NCI-H146 (cell line): ENCODE data around the gene COX7A1.
A peak's percentile ranks its signal among the peaks of the same experiment; 100 is the strongest.
"Not testable (repeated sequence)": the region's sequence is repeated elsewhere in the genome, so short reads cannot be mapped to it uniquely, and the experiment has no call there.

Experiments
- DNase-seq: peaks from one replicate; lab custom pipeline; 2025; lab: John Stamatoyannopoulos, UW

The COX7A1 gene

GRCh38 chr19:36152352-36153091 lies at the start of gene COX7A1:
COX7A1 (minus strand) TSS chr19:36152447; CDS start chr19:36152407, 40 bp downstream.
- DNase-seq, result no peak

- DNase-seq, result no peak
These were observed 49.4 kb upstream of the COX7A1 start for GRCh38 chr19:36201684-36202083.

DNA sequence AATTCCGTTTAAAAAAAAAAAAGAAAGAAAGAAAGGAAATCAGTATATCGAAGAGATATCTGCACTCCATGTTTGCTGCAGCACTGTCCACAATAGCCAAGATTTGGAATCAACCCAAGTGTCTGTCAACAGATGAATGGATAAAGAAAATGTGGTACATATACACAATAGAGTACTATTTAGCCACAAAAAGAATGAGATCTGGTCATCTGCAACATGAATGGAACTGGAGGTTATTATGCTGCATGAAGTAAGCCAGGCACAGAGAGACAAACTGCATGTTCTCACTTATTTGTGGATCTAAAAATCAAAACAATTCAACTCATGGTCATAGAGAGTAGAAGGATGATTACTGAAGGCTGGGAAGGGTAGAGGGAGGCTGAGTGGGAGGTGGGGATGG lies 45.9 kb upstream of the COX7A1 start:
- no peak for DNase-seq

DNA sequence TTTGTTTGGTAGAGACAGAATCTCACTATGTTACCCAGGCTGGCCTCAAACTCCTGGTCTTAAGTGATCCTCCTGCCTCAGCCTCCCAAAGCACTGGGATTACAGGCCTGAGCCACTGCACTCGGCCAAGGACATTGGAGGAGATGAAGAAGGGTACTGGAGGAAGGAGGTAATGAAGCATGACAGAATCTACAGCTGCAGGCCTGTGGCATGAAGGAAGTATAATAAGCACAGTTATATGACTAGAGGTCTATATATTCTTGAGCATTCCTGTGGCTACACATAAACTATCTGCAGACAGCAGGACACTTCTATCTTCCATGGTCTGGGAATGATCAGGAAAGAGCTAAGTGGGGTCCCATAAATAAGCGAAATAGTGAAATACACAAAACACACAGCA lies 44.0 kb upstream of the COX7A1 start:
- DNase-seq, result no peak

DNA sequence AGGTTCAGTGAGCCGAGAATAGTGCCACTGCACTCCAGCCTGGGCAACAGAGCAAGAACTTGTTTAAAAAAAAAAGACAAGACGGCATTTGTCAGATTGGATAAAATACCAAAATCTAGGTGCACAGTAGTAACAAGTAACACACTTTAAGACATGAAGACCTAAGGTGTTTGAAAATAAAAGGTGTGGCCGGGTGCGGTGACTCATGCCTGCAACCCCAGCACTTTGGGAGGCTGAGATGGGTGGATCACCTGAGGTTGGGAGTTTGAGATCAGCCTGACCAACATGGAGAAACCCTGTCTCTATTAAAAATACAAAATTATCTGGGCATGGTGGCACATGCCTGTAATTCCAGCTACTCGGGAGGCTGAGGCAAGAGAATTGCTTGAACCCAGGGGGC lies 34.5 kb upstream of the COX7A1 start:
- not testable (repeated sequence) for DNase-seq

DNA sequence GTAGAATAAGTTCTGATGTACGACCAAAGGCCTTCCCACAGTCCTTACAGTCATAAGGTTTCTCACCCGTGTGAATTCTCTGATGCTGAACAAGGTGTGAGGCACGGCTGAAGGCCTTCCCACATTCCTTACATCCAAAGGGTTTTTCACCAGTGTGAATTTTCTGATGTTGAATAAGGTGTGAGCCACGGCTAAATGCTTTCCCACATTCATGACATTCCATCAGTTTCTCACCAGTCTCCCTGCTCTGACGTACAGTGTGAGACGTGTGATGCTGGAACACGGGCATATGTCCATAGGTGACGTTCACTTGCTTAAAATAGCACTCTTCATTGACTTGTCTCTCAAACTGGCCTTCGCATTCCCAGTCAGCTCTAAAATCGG lies 31.0 kb upstream of the COX7A1 start:
- no peak for DNase-seq

- DNase-seq, result no peak
These were observed 30.5 kb upstream of the COX7A1 start for GRCh38 chr19:36182612-36183244.

- not testable (repeated sequence) for DNase-seq
These were observed 26.8 kb upstream of the COX7A1 start for GRCh38 chr19:36179077-36179476.

DNA sequence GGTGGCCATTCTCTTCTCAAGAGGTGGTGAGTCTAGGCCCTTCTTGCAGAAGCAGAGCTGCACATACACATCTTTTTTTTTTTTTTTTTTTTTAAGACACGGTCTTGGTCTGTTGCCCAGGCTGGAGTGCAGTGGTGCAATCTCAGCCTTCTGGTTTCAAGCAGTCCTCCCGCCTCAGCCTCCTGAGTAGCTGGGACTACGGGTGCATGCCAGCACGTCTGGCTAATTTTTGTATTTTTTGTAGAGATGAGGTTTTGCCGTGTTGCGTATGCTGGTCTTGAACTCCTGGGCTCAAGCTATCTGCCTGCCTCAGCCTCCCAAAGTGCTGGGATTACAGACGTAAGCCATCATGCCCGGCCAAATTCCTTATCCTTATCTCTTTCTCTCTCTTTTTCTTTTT lies 21.6 kb upstream of the COX7A1 start:
- DNase-seq, result not testable (repeated sequence)

DNA sequence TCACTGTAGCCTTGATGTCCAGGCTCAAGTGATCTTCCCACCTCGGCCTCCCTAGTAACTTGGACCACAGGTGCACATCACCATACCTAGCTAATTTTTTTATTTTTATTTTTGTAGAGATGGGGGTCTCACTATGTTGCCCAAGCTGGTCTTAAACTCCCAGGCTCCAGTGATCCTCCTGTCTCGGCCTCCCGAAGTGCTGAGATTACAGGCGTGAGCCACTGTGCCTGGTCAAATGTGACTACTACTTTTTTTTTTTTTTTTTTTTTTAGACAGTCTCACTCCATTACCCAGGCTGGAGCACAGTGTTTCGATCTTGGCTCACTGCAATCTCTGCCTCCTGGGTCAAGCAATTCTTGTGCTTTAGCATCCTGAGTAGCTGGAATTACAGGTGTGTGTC lies 20.6 kb upstream of the COX7A1 start:
- no peak for DNase-seq

GRCh38 chr19:36169084-36169760 lies 17.0 kb upstream of the COX7A1 start:
- peak; percentile 95 for DNase-seq

GRCh38 chr19:36163813-36164212 lies 11.6 kb upstream of the COX7A1 start:
- no peak for DNase-seq

- no peak for DNase-seq
These were observed 8.8 kb upstream of the COX7A1 start for GRCh38 chr19:36160821-36161596.

- DNase-seq, result no peak
These were observed 879 bp upstream of the COX7A1 start for GRCh38 chr19:36153126-36153525.

DNA sequence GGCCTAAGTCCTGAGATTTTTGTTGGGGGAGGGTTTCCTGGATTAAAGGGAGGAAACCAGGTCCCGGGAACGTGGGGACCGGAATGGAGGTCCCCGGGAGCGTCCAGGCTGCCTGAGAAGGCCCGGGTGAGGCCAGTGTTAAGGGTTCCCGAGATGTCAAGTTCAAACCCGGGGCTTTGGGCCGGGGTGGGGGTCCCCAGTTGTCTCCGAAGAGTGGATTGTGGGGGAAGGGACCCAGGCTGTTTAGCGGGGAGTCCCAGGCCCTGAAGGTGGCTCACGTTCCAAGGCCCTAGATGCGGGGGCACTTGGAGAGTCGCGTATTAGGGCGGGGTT lies 262 bp downstream of the COX7A1 start:
- no peak for DNase-seq

DNA sequence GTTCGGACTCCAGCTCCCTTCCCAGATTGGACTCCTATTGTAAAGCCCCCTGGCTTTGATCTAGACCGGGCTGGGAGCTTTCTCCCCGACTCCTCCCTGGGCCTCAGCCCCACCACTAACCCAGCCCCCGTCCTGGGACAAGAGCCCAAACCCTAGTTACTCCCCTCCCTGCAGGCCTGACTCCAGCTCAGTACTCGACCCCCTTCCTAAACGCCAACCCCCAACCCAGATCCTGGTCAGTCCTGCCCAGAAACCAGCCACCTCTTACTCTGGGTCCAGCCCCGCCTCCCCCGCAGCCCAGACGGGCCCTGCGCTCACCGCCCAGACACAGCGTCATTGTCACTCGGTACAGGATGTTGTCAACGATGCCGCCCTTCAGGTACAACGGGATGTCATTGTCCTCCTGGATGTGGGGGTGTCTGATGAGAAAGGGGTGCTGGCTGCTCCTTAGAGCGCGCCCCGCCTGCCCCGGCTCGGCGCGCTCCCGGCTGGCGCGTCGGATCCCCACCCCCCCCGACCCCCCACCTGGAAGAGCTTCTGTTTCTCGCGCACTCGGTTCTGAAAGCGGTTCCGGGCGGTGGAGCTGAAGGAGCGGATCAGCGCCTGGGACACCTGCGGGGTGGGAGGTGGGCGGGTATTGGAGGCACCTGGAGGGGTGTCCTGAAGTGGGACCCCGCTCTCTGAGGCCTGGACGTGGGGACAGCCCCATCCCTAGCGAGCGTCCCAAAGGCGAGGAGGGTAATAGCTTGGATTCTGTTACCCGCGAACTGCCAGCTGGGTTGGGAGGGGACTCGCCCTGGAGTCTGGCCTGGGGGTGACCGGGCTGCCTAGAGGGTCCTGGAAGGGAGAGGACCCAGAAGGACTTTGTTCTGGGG lies 866 bp downstream of the COX7A1 start:
- DNase-seq, result no peak

DNA sequence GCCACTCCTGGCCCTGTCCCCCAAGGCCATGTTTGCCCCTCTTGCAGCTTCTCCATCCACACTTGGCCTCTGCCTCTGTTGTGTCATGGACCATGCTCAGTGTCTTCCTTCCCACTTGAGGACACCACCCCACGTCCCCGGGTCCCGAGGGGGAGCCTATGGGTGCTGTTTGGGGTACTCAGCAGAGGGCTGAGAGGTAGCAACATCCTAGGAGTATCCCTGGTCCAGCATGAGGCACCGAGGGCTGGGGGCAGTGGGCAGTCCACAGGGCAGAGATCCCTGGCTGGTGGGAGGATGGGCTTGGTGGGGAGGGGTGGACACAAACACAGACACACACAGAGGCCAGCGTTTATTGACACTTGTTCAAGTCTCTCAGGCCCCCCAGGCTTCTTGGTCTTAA lies 1.7 kb downstream of the COX7A1 start:
- no peak for DNase-seq

- DNase-seq, result no peak
These were observed 2.4 kb downstream of the COX7A1 start for GRCh38 chr19:36149673-36150406.

DNA sequence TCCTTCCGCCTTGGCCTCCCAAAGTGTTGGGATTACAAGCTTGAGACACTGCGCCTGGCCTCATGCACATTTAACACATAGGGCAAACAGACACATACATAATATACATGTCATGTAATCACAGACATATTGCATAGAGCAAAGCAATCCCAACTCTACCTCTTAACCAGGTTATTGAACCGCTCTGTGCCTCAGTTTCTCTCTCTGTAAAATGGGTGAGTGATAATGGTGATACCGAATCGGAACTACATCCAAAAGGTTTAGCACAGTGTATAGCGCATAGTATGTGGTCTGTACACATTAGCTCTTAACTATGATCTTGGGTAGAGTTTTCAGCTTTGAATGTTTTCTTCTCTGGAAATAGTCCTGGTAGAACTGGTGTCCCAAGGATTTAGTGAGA lies 7.6 kb downstream of the COX7A1 start:
- no peak for DNase-seq

GRCh38 chr19:36142496-36142895 lies 9.8 kb downstream of the COX7A1 start:
- no peak for DNase-seq

DNA sequence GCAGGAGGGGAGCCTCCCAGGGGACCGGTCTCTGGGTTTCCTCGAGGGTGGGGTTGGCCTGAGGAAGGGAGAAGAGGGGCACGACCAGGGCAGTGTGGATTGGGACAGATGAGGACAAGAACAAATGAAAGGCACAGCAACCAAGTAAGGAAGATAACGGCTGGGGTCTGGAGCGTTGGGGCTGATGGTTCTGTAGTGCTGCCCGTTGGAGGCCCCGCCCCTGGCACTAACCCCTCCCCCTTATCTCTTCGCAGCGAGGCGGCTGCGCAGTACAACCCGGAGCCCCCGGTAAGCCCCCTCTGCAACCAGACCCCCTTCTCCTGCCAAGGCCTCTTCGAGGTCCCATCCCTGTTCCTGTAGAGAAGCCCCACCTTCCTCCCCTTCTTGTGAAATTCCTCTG lies 10.2 kb downstream of the COX7A1 start:
- no peak for DNase-seq
